Fibroblast of pulmonary artery (primary cell): ENCODE measurements around the gene PGAM1.
A peak's percentile ranks its signal among the peaks of the same experiment; 100 is the strongest.
"Not testable (repeated sequence)": the region's sequence is repeated elsewhere in the genome, so short reads cannot be mapped to it uniquely, and the experiment has no call there.

Experiments used
- DNase-seq: peaks from one replicate; pipeline ENCODE4 v3.0.0-alpha.2; 2010; ENCODE audit warnings: low read depth
- H3K4me3 ChIP-seq: replicated peaks from 2 replicates; pipeline ENCODE4 v1.5.1; 2011; ENCODE audit warnings: low read depth, mild to moderate bottlenecking, control low read depth, low read length, moderate library complexity
- CTCF ChIP-seq: IDR thresholded peaks from 2 replicates; pipeline ENCODE4 v1.5.1; 2011; ENCODE audit warnings: mild to moderate bottlenecking, control low read depth, low read length, inconsistent platforms; ENCODE audit errors: missing control alignments

The PGAM1 gene

GRCh38 chr10:97399843-97400545 lies 26.0 kb upstream of the PGAM1 start:
- peak; percentile 81 for DNase-seq
- H3K4me3 ChIP-seq = peak overlapping the region; percentile 94

GRCh38 chr10:97400665-97401454 lies 25.1 kb upstream of the PGAM1 start, which contains the start of gene RRP12:
RRP12 (minus strand) TSS chr10:97401340; CDS start chr10:97401231, 109 bp downstream.
- no peak for TF ChIP-seq CTCF
- peak; percentile 99 for DNase-seq
- H3K4me3 ChIP-seq = peak within 1 kb of the TSS; percentile 94

More at GRCh38 chr10:97399843-97400545, 26.0 kb upstream of the PGAM1 start:
- TF ChIP-seq CTCF = no peak

- peak overlapping the region; percentile 94 for H3K4me3 ChIP-seq
- TF ChIP-seq CTCF = no peak
- DNase-seq = no peak
These were observed 24.5 kb upstream of the PGAM1 start for GRCh38 chr10:97401455-97401919.

GRCh38 chr10:97404044-97404443 lies 21.9 kb upstream of the PGAM1 start:
- H3K4me3 ChIP-seq = no peak overlapping the region
- no peak for DNase-seq
- no peak for TF ChIP-seq CTCF

GRCh38 chr10:97406064-97406463 lies 19.9 kb upstream of the PGAM1 start:
- DNase-seq = no peak
- no peak overlapping the region for H3K4me3 ChIP-seq
- TF ChIP-seq CTCF = no peak

GRCh38 chr10:97406483-97406882 lies 19.5 kb upstream of the PGAM1 start:
- not testable (repeated sequence) for DNase-seq, H3K4me3 ChIP-seq

- H3K4me3 ChIP-seq = no peak overlapping the region
- DNase-seq = peak; percentile 86
These were observed 18.6 kb upstream of the PGAM1 start for GRCh38 chr10:97407211-97407951.

More at GRCh38 chr10:97407211-97407951, 18.6 kb upstream of the PGAM1 start:
- TF ChIP-seq CTCF = peak; percentile 68
